Mammary epithelial cell (primary cell): ENCODE data around the gene TBL3.

Experiments
- EZH2 ChIP-seq: IDR thresholded peaks from 2 replicates; pipeline ENCODE4 v1.6.1; 2012; ENCODE audit warnings: low read length, inconsistent platforms, borderline replicate concordance
- TF ChIP-seq, protein P1 (sequence below), 2 donors: IDR thresholded peaks in 1 of 2; conservative IDR thresholded peaks in 1 of 2; 2 replicates each; pipeline ENCODE4 v1.5.1; 2011 to 2012; ENCODE audit warnings: inconsistent platforms in 2 of 2, low read length in 2 of 2, mild to moderate bottlenecking in 2 of 2, control low read depth in 1 of 2, low read depth in 1 of 2; ENCODE audit not compliant: insufficient read depth in 1 of 2; ENCODE audit errors: extremely low read depth in 1 of 2

DNA sequence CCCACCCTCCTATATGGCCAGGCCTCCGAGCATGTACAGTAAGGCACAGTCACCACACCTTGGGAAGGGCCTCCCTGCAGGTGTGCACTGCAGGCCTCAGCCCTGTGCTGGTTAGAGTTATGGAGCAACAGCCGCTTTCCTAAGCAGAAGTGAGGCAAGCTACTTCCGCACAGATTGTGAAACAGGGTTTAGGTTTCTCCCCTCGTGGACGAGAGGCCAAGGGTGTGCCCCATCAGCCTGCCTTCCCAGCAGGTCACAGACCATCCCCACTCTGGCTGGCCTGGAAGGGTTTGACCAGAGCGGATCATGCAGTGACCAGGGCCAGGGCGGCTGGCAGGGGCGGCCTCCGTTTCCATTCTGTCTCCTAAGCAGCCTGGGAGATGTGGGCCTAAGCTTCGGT, 33.5 kb upstream of the TBL3 start:
- no peak for TF ChIP-seq EZH2
- TF ChIP-seq, protein P1, sequence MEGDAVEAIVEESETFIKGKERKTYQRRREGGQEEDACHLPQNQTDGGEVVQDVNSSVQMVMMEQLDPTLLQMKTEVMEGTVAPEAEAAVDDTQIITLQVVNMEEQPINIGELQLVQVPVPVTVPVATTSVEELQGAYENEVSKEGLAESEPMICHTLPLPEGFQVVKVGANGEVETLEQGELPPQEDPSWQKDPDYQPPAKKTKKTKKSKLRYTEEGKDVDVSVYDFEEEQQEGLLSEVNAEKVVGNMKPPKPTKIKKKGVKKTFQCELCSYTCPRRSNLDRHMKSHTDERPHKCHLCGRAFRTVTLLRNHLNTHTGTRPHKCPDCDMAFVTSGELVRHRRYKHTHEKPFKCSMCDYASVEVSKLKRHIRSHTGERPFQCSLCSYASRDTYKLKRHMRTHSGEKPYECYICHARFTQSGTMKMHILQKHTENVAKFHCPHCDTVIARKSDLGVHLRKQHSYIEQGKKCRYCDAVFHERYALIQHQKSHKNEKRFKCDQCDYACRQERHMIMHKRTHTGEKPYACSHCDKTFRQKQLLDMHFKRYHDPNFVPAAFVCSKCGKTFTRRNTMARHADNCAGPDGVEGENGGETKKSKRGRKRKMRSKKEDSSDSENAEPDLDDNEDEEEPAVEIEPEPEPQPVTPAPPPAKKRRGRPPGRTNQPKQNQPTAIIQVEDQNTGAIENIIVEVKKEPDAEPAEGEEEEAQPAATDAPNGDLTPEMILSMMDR (conservative IDR thresholded peaks at IDR 0.05 in 1 of 2, IDR thresholded peaks at IDR 0.05 in 1 of 2; ENCODE audit: extremely low read depth in 1 of 2, insufficient read depth in 1 of 2, low read depth in 1 of 2, low read length in 2 of 2), result no peak
